ENCODE measurements around the gene GPALPP1.

Gene GPALPP1

GRCh38 chr13:44969551-44970484 is 19.5 kb upstream of the GPALPP1 start:
- Histone ChIP-seq H3K27me3 (replicated peaks; ENCODE audit: control insufficient read depth, insufficient read depth, low read length, poor library complexity, severe bottlenecking) (no peaks in the 10 kb centered on the region), H3K4me3 (ENCODE audit: insufficient read depth, low read depth, low read length, poor library complexity, severe bottlenecking) (no peak overlapping the region), H3K9me3 (ENCODE audit: control insufficient read depth, low read length) (no peaks in the 10 kb centered on the region), H3K36me3 (ENCODE audit: control insufficient read depth, insufficient read depth, low read length) (peaks cover 3% of the 10 kb centered on the region), H3K4me1 (ENCODE audit: control insufficient read depth, insufficient read depth, low read length, poor library complexity, severe bottlenecking) (no peaks in the 10 kb centered on the region), H3K27ac (ENCODE audit: insufficient read depth, low read length, poor library complexity, severe bottlenecking) (no peak overlapping the region)
- no peak for DNase-seq

DNA sequence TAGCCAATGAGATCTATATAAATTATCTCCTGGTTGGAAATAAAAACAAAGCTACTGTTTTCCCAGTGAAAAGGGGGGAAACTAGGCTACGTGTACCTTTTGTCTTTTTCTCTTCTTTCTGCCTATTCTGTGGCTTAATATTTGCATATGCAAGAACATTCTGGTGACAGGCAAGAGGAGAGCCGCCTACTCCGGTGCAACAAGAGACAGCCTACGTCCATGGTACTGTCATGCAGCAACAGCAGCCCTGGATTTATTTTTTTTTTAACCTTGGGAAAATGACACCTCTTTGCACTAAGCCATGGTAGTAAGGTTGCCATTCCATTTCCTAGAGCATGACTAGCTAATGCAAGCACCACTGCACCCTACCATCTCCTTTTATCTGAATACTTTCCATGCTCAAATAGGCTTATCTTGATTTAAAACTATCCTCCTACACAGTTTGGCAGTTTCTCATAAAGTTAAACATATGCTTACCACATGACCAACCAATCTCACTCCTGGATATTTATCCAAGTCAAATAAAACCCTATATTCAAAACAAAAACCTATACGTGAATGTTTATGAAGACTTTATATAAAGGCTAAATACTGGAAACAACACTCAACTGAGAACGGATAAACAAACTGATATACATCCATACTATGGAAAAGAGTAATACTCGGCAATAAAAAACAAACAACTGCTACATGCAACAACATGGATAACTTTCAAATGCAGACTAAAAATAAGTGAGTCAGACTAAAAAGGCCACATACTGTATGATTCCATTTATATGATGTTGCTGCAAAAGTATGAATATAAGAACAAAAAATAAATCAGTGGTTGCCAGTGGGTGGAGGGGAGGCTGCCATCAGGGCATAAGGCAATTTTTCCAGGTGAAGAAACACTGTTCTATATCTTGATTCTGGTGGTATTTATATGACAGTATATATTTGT is 17.4 kb upstream of the GPALPP1 start:
- H3K27me3 ChIP-seq (replicated peaks; ENCODE audit: control insufficient read depth, insufficient read depth, low read length, poor library complexity, severe bottlenecking), result no peaks in the 10 kb centered on the region
- no peaks in the 10 kb centered on the region for H3K4me1 ChIP-seq (ENCODE audit: control insufficient read depth, insufficient read depth, low read length, poor library complexity, severe bottlenecking)
- H3K36me3 ChIP-seq (ENCODE audit: control insufficient read depth, insufficient read depth, low read length), result peaks cover 13% of the 10 kb centered on the region
- no peaks in the 10 kb centered on the region for H3K9me3 ChIP-seq (ENCODE audit: control insufficient read depth, low read length)
- H3K27ac ChIP-seq (ENCODE audit: insufficient read depth, low read length, poor library complexity, severe bottlenecking), result no peak overlapping the region
- no peak for DNase-seq
- H3K4me3 ChIP-seq (ENCODE audit: insufficient read depth, low read depth, low read length, poor library complexity, severe bottlenecking), result no peak overlapping the region

DNA sequence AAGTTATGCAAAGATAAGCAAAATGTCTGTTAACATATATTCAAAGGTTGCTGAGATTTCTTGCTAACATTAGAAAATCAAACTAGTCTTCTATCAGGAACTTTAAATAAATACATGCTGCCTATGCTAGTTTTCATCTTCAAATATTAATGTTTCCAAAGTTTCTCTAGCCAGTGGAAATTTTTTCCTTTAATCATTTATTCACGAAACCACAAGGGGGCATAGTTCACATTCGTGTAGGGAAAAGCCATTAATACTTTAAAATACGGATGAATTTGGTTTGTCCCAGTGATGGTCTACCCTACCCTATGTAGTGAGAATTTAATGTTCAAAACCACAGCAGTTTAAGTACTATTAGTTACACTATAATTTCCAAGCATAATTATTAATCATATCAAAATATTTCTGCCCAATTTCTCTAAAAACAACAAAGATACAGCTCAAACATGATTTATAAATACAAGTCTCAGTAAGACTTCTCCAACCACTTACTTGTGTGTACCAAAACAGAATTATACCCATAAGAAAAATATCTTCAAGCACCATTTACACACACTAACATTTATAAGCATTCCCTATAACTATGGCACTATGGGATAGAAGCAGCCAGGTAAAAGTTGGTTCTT is 16.3 kb upstream of the GPALPP1 start:
- no peaks in the 10 kb centered on the region for H3K27me3 ChIP-seq (replicated peaks; ENCODE audit: control insufficient read depth, insufficient read depth, low read length, poor library complexity, severe bottlenecking)
- no peaks in the 10 kb centered on the region for H3K4me1 ChIP-seq (ENCODE audit: control insufficient read depth, insufficient read depth, low read length, poor library complexity, severe bottlenecking)
- peaks cover 16% of the 10 kb centered on the region for H3K36me3 ChIP-seq (ENCODE audit: control insufficient read depth, insufficient read depth, low read length)
- H3K27ac ChIP-seq (ENCODE audit: insufficient read depth, low read length, poor library complexity, severe bottlenecking), result no peak overlapping the region
- H3K9me3 ChIP-seq (ENCODE audit: control insufficient read depth, low read length), result no peaks in the 10 kb centered on the region
- DNase-seq, result no peak
- H3K4me3 ChIP-seq (ENCODE audit: insufficient read depth, low read depth, low read length, poor library complexity, severe bottlenecking), result no peak overlapping the region

- Histone ChIP-seq H3K36me3 (ENCODE audit: control insufficient read depth, insufficient read depth, low read length) (peaks cover 18% of the 10 kb centered on the region), H3K9me3 (ENCODE audit: control insufficient read depth, low read length) (no peaks in the 10 kb centered on the region), H3K4me3 (ENCODE audit: insufficient read depth, low read depth, low read length, poor library complexity, severe bottlenecking) (no peak overlapping the region), H3K4me1 (ENCODE audit: control insufficient read depth, insufficient read depth, low read length, poor library complexity, severe bottlenecking) (no peaks in the 10 kb centered on the region), H3K27ac (ENCODE audit: insufficient read depth, low read length, poor library complexity, severe bottlenecking) (no peak overlapping the region), H3K27me3 (replicated peaks; ENCODE audit: control insufficient read depth, insufficient read depth, low read length, poor library complexity, severe bottlenecking) (no peaks in the 10 kb centered on the region)
- no peak for DNase-seq
Measured at GRCh38 chr13:44974056-44974793, 15.1 kb upstream of the GPALPP1 start.

DNA sequence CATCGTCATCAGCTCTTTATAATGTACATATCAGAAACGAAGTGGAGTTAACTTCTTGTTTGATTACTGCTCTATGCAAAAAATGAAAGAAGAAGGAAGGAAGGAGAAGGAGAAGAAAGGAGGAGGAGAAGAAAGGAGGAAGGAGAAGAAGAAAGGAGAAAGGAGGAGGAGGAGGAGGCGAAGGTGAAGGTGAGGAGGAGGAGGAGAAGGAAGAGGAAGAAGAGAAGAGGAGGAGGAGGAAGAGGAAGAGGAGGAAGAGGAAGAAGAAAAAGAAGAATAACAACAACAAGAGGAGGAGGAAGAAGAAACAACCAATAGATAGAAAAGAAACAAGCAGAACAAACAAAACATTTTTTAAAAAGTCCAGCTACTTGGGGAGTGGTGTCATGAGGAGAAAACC is 13.1 kb upstream of the GPALPP1 start:
- H3K4me3 ChIP-seq (ENCODE audit: insufficient read depth, low read depth, low read length, poor library complexity, severe bottlenecking), result no peak overlapping the region
- H3K4me1 ChIP-seq (ENCODE audit: control insufficient read depth, insufficient read depth, low read length, poor library complexity, severe bottlenecking), result no peaks in the 10 kb centered on the region
- no peak for DNase-seq
- H3K9me3 ChIP-seq (ENCODE audit: control insufficient read depth, low read length), result no peaks in the 10 kb centered on the region
- no peak overlapping the region for H3K27ac ChIP-seq (ENCODE audit: insufficient read depth, low read length, poor library complexity, severe bottlenecking)
- peaks cover 37% of the 10 kb centered on the region for H3K36me3 ChIP-seq (ENCODE audit: control insufficient read depth, insufficient read depth, low read length)
- H3K27me3 ChIP-seq (replicated peaks; ENCODE audit: control insufficient read depth, insufficient read depth, low read length, poor library complexity, severe bottlenecking), result no peaks in the 10 kb centered on the region

- peaks cover 38% of the 10 kb centered on the region for H3K36me3 ChIP-seq (ENCODE audit: control insufficient read depth, insufficient read depth, low read length)
Measured at GRCh38 chr13:44976949-44977583, 12.3 kb upstream of the GPALPP1 start.

DNA sequence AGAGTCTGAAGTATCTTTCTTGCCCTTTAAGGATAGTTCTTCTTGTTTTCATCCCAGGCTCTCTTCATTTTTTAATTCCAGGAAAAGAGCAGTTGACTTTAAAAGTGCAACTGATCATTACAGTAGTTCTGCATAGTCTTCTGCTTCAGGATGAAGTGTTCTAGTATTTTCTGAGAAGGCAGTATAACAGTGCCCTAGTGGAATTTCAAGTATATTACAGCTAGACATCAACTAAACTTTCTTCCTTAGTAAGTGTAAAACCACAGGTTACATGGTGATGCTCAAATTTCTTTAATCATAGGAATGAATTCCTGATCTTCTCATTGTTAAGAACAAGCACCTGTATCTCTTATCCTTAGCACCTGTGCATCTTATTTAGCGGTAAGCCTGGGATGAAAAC is 11.0 kb upstream of the GPALPP1 start:
- DNase-seq, result no peak
- Histone ChIP-seq H3K9me3 (ENCODE audit: control insufficient read depth, low read length) (no peaks in the 10 kb centered on the region), H3K27ac (ENCODE audit: insufficient read depth, low read length, poor library complexity, severe bottlenecking) (no peak overlapping the region), H3K36me3 (ENCODE audit: control insufficient read depth, insufficient read depth, low read length) (peaks cover 38% of the 10 kb centered on the region), H3K27me3 (replicated peaks; ENCODE audit: control insufficient read depth, insufficient read depth, low read length, poor library complexity, severe bottlenecking) (no peaks in the 10 kb centered on the region), H3K4me3 (ENCODE audit: insufficient read depth, low read depth, low read length, poor library complexity, severe bottlenecking) (no peak overlapping the region), H3K4me1 (ENCODE audit: control insufficient read depth, insufficient read depth, low read length, poor library complexity, severe bottlenecking) (no peaks in the 10 kb centered on the region)

More at GRCh38 chr13:44976949-44977583, 12.3 kb upstream of the GPALPP1 start:
- no peaks in the 10 kb centered on the region for H3K27me3 ChIP-seq (replicated peaks; ENCODE audit: control insufficient read depth, insufficient read depth, low read length, poor library complexity, severe bottlenecking)
- no peaks in the 10 kb centered on the region for H3K9me3 ChIP-seq (ENCODE audit: control insufficient read depth, low read length)
- no peak overlapping the region for H3K4me3 ChIP-seq (ENCODE audit: insufficient read depth, low read depth, low read length, poor library complexity, severe bottlenecking)
- no peak overlapping the region for H3K27ac ChIP-seq (ENCODE audit: insufficient read depth, low read length, poor library complexity, severe bottlenecking)
- no peak for DNase-seq
- H3K4me1 ChIP-seq (ENCODE audit: control insufficient read depth, insufficient read depth, low read length, poor library complexity, severe bottlenecking), result no peaks in the 10 kb centered on the region

- Histone ChIP-seq H3K4me3 (ENCODE audit: insufficient read depth, low read depth, low read length, poor library complexity, severe bottlenecking) (peak overlapping the region; percentile 96), H3K27ac (ENCODE audit: insufficient read depth, low read length, poor library complexity, severe bottlenecking) (peak overlapping the region; percentile 89), H3K9me3 (ENCODE audit: control insufficient read depth, low read length) (no peaks in the 10 kb centered on the region), H3K4me1 (ENCODE audit: control insufficient read depth, insufficient read depth, low read length, poor library complexity, severe bottlenecking) (peaks cover 16% of the 10 kb centered on the region), H3K27me3 (replicated peaks; ENCODE audit: control insufficient read depth, insufficient read depth, low read length, poor library complexity, severe bottlenecking) (no peaks in the 10 kb centered on the region), H3K36me3 (ENCODE audit: control insufficient read depth, insufficient read depth, low read length) (no peaks in the 10 kb centered on the region)
- DNase-seq, result no peak
Measured at GRCh38 chr13:44989941-44990340, 603 bp downstream of the GPALPP1 start.

DNA sequence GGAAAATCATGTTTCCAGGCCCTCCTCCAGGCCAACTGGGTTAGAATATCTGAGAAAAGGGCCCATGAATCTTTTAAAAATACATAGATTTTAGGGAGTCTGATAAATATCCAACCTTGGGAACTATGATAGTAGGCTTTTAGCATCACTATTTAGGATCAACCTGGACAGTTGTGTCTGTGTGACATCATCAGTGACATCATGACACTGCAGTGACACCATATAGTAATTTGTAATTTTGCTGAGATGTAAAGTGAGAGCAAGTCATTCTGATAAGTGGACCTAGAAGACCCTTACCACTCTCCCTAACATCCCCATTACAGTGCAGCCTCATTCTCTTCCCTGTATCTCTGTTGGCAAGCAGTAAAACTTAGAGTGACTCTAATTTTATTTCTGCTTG is 14.1 kb downstream of the GPALPP1 start:
- Histone ChIP-seq H3K36me3 (ENCODE audit: control insufficient read depth, insufficient read depth, low read length) (peaks cover 29% of the 10 kb centered on the region), H3K9me3 (ENCODE audit: control insufficient read depth, low read length) (no peaks in the 10 kb centered on the region), H3K4me3 (ENCODE audit: insufficient read depth, low read depth, low read length, poor library complexity, severe bottlenecking) (no peak overlapping the region), H3K27ac (ENCODE audit: insufficient read depth, low read length, poor library complexity, severe bottlenecking) (no peak overlapping the region), H3K4me1 (ENCODE audit: control insufficient read depth, insufficient read depth, low read length, poor library complexity, severe bottlenecking) (no peaks in the 10 kb centered on the region), H3K27me3 (replicated peaks; ENCODE audit: control insufficient read depth, insufficient read depth, low read length, poor library complexity, severe bottlenecking) (no peaks in the 10 kb centered on the region)
- DNase-seq, result no peak

Measured in effector memory CD4-positive, alpha-beta T cell (primary cell).